NCI-H510A treated with DMSO at 0.1 percent for 48 hours (cell line): ENCODE measurements around the gene KCNMB2.

Experiments
- DNase-seq: peaks from one replicate; lab custom pipeline; 2025; lab: John Stamatoyannopoulos, UW

Gene KCNMB2

GRCh38 chr3:178808748-178809147 lies 272.5 kb downstream of the KCNMB2 start:
- DNase-seq: no peak

DNA sequence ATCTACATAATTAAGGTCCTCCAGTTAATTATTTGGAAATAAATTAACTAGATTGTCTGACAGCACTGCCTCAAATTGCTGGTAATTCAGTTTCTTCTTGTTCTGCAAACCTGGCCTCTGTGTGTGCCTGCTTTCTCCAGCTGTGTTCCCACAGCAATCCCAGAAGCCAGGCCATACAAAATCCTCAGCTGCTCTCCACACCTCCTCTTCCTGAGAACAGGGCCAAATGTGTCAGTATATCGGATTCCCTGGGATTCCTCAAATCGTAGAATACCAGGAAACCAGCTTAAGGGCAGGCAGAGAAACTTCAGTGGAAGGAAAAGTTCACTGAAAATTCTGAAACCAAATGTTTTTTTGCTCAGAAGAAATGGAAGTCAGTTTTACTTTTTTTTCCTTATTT lies 273.9 kb downstream of the KCNMB2 start:
- DNase-seq: no peak

DNA sequence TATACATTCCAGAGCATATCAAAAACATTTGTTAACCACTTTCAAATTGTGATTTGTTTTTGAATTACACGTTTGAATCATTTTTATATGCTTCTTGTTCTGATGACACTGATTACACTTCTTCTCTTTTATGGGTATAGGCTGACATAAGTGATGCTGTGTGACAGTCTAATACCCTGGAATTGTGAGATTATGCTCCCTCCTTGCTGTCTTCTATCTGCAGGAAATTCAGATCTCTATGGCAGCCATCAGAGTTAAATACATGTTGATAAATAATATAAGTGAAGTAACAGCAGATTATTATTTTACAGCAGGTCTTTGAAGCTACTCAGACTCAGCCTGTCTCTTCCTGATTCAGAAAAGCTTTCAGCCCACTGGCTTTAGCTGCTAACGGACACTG lies 286.5 kb downstream of the KCNMB2 start:
- DNase-seq: no peak

- peak; percentile 84 for DNase-seq
Measured at GRCh38 chr3:178823150-178823549, 286.9 kb downstream of the KCNMB2 start.

DNA sequence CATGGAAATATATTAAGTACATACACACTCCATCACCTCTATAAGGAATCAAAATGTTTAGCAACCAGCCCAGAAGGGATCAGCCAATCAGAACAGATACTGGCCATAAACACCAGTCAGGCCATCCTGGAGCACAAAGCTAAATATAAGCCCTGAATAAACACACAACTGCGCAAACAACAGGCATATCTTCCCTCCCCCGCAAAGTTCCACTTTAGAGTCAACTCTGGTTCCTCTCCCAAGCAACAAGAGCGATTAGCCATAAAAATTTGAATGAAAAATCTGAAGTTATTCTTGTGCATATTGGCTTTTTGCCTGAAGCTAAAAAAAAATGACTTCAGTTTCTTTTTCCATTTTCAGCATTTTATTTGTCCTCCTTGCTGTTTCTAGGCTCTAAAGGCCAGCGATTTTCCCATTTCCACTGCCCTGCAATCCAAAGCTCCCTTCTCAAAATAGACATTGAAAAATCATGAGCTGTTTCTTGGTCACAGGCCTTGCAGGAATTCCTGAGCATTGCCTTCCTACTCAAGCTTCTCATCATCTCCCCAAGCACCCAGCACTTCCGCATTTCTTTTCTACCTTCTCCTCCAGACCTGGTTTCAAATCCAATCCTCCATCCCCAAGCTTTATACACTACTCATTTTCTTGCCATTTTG lies 287.5 kb downstream of the KCNMB2 start:
- peak; percentile 84 for DNase-seq

DNA sequence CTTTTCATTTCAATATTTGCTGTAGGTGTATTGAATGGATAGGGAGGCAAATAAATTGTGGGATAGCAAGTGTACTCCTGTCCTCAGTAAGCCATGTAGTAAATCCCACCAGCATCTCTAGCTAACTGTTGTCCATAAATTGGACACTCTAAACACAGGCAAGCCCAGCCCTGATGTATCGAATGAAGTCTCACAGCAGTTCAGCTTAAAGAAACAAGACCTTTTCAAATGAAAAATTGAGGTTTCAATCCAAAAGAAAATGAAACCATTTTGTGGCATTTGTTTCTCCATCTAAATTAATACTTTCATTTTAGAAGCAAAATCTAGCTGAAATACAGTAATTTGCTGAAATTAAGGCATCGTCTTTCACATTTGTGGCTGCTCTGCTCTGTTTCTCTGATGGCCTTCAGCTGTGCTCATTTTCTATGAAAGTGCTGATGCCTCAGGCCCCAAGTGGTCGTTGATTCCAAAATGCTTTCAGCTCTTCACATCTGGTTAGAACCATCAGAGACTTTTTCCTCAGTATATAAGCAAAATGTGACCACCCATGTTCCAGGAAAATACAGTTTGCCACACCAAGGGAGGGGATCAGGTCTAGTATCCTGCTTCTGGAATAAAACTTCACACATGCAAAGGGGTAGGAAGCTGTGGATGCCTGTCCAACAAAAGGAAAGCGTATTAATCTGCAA lies 290.3 kb downstream of the KCNMB2 start:
- no peak for DNase-seq

GRCh38 chr3:178827285-178827856 lies 291.1 kb downstream of the KCNMB2 start:
- DNase-seq: no peak

GRCh38 chr3:178833695-178834094 lies 297.5 kb downstream of the KCNMB2 start:
- peak; percentile 60 for DNase-seq

DNA sequence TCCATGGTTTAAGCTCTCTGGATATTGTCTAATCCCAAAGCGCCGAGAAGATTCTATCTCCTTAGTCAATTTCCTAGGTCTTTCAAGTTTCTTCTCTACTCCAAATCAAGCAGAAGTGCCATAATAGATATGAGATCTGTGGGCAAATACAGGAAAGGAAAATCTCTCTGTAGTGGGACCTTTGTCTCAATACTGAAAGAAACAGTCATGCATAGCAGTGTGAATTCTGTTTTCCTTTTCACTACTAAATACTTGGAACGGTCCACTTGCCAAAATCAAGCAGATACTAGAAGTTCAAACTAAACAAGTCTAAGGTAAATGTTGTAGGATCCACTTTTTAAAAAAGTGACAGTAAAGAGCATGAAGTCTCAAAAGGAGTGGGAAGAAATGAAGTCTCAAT lies 298.8 kb downstream of the KCNMB2 start:
- DNase-seq: no peak

DNA sequence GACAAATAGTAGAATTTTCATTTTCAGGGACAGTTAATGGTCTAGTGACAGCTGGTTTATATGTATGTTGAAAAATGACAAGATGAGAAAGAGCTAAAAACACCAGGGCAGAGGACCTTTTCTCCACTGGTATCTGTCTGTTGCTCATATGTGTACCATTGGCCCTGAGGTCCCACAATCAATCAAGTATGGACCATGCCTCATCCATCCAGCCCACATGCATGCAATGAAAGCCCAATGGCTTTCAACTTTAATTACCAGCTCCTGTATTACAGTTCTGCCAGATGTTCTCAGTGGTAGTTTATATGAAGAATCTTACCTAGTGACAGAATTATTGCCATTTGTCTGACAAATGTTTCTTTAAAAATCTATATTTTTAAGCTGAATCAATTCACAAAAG lies 301.3 kb downstream of the KCNMB2 start:
- no peak for DNase-seq

DNA sequence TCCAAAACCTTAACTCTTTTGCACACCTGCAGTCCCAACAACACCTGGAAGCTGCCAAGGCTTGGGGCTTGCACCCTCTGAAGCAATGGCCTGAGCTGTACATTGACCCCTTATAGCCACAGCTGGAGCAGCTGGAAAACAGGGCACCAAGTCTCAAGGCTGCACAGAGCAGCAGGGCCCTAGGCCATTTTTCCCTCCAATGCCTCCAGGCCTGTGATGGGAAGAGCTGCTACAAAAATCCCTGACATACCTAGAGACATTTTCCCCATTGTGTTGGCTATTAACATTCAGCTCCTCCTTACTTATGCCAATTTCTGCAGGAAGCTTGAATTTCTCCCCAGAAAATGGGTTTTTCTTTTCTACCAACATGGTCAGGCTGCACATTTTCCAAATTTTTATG lies 304.4 kb downstream of the KCNMB2 start:
- DNase-seq: no peak

GRCh38 chr3:178841011-178841410 lies 304.8 kb downstream of the KCNMB2 start:
- DNase-seq: no peak

DNA sequence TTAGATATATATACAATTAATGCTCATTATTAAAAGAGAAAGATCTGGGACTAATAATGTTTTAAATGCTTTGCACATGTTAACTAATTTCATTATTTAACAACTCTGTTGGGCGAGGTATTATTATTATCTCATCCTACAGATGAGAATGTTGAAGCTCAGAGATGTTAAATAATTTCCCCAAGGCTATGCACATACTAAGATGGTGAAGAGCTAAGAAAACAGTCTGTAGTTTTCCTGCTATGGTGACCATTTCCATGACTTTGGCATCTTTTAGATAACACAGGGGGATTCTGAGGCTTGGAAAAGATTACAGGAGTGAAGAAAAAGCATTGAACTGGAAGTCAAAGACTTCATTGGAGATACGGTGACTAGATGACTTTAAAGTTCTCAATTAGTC lies 308.7 kb downstream of the KCNMB2 start:
- no peak for DNase-seq

DNA sequence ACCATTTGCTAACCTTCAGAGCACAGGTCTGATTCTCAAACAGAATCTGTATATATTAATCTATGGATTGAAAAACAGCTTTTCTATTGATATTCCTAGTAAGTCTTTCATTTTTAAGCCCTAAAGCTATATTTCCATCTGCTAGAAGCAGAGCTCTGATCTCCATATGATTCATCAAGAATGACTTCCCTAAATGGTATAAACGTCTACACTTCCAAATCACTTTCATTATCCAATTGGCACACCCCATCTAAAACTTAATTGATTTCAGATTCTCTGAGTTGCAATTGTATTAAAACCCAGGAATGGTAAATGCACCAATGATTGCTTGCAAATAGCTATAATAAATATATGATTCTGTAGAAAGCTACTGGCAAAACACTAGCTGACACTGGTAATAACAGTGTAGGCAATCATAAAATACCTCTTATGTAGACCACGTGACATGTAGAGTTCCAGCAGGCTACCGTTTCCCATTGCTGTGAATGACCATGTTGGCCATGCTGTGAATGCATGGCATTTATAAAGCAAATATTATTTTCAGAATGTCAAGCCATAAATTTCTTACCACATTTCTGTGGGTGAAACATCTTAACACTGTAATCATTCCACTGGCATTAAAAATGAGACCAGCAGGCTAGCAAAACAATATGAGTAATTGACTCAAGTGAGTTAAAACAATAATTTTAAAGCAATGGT lies 309.3 kb downstream of the KCNMB2 start:
- no peak for DNase-seq

- no peak for DNase-seq
Measured at GRCh38 chr3:178847190-178847589, 311.0 kb downstream of the KCNMB2 start.

DNA sequence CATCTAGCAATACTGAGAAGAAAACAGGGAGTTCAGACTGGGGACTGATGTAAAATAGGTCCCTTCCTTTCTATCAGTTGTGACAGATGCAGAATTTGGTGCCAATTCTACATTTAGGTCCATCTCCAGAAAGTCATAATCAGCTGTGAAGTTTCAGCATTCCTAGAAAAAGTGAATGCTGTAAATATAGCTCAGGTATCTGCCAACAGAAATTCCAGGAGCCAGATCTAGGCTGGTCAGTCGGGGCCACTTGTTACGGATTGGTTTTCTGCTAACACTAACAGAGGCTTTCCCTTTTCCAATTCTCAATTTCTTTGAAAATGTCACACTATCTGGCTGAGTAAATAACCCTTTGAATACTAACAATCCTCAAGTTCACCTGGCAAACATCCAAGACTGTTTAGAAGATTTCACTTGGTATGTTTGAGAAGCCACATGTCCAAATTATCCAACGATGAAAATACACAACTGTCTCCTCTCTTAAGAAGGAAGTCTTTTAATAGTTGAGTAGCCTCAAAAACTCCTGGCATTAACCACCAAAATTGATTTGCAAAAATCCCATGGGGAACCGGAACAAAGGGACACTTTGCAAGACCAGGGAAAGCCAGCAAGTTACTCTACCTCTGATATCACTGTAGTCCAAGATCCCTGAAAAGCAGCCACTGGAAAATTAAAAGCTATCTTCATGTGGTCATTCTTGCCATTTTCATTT lies 313.1 kb downstream of the KCNMB2 start:
- peak; percentile 56 for DNase-seq

DNA sequence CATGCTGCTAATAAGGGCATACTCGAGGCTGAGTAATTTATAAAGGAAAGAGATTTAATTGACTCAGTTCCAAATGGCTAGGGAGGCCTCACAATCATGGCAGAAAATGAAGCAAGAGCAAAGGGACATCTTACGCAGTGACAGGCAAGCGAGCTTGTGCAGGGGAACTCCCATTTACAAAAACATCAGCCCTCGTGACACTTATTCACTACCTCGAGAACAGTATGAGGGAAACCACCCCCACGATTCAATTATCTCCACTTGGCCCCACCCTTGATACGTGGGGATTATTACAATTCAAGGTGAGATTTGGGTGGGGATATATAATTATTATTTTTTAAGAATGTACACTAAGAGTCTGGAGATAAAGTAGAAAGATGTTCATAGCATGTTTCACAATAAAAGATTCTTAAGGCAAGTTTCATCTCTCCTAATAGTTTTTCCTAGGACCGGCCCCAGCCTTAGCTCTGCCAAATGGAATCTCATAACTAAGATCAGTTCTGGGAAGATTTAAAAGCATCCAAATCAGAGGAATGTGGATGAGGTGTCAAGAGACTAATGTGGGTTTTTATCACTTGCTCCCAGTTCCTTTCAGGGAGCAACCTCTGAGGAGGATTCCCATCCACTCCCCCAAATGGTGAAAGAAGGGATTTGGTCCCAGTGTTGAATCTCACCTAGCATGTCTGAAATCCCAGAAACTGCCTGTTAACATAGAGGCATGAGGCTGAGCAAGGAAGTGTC lies 314.4 kb downstream of the KCNMB2 start:
- DNase-seq: no peak

DNA sequence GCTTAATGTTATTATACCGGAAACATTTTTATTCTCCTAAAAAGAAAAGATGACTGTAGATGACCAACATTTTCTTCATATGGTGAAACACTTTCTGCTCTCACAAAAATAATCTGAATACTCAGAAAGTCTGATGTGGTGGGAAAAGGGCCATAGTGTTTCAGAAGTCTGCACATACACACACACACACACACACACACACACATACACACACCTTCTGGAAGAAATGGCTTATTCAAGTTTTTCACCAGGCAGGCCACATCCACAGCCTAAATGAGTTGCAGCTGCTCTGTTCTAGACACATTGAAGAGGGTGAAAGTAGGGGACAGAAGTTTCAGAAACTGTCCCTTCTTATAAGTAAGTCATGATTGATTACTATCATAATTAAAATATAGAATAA lies 315.3 kb downstream of the KCNMB2 start:
- no peak for DNase-seq

GRCh38 chr3:178856804-178857203 lies 320.6 kb downstream of the KCNMB2 start:
- DNase-seq: no peak

DNA sequence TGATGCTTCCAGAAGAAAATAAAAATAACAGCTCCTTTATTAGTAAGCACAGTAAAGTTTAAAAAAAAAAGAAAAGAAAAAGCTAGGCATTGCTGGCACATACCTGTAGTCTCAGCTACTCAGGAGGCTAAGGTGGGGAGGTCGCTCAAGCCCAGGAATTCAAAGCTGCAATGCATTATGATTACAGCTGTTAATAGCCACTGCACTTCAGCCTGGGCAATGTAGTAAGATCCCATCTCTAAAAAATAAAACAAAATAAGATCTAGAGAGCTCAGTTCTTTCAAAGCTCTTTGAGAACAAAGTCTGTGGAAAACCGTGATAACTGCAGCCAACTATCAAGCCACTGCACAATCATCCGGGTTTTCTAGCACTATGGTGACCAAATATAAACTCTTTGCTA lies 323.1 kb downstream of the KCNMB2 start:
- no peak for DNase-seq

DNA sequence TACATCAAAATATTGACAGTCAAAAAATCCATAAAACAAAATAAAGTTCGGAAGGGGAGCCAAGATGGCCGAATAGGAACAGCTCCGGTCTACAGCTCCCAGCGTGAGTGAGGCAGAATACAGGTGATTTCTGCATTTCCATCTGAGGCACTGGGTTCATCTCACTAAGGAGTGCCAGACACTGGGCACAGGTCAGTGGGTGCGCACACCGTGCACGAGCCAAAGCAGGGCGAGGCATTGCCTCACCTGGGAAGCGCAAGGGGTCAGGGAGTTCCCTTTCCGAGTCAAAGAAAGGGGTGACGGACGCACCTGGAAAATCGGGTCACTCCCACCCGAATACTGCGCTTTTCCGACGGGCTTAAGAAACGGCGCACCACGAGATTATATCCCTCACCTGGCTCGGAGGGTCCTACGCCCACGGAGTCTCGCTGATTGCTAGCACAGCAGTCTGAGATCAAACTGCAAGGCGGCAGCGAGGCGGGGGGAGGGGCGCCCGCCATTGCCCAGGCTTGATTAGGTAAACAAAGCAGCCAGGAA lies 323.7 kb downstream of the KCNMB2 start:
- DNase-seq: peak; percentile 38
